ENCODE data around the gene FRY.
"Not testable (repeated sequence)": the region's sequence is repeated elsewhere in the genome, so short reads cannot be mapped to it uniquely, and the experiment has no call there.

The FRY gene

DNA sequence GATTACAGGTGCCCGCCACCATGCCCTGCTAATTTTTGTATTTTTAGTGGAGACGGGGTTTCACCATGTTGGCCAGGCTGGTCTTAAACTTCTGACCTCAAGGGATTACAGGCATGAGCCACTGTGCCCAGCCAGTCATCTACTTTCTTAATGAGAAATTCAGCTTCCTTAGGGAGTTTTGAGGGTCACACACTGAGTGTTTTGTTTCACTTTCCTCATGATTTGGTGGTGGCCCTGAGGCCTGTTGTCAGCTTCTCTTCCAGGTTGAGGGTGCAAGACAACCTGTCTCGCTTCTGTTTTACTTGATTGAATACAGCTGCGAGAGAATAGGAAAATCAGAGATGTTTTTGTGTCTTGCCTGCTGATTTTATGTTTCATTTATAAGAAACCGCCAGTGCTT is 9.9 kb downstream of the FRY start:
- DNase-seq (ENCODE audit: low read depth in 2 of 2), result no peak

DNA sequence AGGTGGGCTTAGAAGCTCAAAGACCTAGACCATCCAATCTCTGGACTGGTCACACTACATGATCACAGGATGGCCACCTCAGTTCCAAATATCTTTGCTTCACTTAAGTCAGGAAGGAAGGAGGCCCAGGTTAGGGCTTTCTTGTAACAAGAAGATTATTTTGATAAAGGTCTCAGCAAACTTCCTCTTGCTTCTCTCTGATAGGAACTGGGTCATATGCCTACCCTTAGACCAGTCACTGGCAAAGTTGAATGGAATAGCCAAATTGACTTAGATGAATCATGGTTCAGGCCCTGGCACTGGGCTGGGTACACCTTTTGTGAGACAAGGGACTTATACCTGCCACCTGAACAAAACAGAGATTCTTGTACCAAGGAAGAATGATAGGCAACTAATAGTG is 11.0 kb downstream of the FRY start:
- DNase-seq (ENCODE audit: low read depth in 2 of 2), result no peak

DNA sequence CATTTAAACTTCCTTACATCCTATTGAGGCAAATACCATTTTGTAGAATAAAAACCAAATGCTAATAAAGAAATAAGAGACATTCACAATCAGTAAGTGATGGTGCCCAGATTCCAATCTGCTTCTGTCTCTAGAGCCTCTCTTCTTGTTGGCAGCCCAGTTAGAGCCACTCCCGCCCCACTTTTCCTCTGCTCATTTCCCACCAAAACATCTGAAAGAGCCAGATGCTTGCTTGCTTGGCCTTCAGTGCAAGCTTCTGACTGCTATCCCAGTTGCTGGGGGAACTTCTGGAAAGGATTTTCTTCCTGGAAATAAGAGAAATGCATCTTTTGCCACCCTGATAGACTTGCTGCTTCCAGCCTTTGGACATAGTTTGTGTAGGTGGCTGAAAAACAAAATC is 12.9 kb downstream of the FRY start:
- DNase-seq (ENCODE audit: low read depth in 2 of 2), result no peak

DNA sequence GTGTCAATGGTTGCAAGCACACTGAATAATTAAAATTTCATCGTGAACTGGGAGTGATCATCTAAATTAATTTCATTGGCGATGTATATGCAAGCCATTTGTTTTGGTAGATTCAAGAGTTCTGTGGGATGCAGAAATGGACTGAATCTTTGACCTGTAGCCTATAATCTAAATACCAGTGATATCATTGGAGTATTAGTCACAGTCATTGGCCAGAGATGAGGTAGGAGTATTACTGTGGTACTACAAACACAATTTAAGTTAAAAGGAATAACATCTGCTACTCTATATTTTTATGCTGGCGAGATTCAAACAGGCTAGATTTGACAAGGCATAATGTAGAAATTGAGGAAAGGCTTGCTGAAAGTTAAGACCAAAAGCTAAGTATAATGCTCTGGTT is 14.0 kb downstream of the FRY start:
- DNase-seq (ENCODE audit: low read depth in 2 of 2), result no peak

DNA sequence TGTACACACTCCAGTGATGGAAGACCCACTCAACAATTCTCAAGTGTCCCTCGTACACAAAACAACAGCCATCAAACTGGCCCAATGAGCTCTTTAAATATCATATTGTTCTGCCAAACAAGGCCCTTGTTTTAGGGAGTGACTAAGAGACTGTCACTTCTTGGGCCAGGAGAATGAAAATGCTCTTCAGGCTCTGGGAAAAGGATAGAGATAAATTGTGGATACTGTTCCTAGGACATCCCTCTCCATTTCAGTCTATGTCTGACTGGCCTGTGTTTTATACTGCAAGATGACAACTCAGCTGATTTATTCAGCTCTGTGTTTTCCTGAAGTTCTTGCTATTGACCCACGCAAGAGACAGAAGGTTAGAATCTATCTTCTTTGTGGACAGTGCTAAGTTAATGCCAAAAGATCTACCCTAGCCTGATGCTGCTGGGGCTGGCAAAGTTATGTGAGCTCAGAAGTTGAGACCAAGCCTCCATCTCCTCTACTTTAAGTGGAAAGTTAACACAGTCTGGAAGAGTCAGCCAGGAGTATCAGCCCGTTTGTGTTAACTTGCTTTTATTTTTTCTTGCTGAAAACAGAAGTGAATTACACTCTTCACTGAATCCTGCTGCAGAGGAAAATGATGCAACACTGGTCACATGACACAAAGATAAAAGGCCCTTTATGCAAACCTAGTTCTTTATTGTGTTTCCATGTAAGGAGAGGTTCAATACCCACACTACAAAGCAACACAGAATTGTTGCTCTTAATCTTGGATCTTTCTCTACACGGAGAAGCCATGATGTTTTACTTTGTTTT is 14.6 kb downstream of the FRY start:
- no peak for DNase-seq (ENCODE audit: low read depth in 2 of 2)

DNA sequence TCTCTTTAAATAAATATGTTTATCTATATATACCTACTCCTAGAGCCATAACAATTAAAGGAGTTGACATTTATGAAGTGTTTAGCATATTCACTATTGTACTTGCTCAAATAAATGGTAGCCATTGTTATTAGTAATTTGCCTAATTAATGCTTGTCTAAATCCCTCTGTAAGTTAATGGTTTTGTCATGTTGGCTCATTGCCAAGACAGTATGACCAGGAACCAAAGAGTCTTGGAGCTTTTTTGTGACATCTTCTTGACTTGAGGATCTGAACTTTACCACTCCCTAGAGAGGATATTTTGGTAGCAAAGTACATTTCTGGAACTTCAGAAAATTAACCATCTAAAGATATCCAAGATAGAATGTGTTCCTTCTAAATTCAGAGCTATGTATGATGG is 15.5 kb downstream of the FRY start:
- no peak for DNase-seq (ENCODE audit: low read depth in 2 of 2)

DNA sequence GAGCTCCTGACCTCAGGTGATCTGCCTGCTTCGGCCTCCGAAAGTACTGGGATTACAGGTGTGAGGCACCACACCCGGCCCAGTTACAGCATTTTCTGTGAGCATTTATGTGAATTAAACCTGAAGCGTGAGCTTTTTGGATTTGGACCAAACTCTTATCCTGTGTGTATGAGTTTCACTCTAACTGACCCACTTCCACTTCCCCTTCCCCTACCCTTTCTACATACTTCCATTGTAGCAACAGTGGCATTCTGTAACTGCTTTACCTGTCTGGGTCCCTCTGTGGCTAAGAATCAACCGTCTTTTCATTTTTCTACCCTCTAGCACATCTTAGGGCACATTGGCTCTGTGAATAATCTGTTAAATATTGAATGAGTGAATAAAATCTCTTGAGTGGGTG is 16.2 kb downstream of the FRY start:
- no peak for DNase-seq (ENCODE audit: low read depth in 2 of 2)

DNA sequence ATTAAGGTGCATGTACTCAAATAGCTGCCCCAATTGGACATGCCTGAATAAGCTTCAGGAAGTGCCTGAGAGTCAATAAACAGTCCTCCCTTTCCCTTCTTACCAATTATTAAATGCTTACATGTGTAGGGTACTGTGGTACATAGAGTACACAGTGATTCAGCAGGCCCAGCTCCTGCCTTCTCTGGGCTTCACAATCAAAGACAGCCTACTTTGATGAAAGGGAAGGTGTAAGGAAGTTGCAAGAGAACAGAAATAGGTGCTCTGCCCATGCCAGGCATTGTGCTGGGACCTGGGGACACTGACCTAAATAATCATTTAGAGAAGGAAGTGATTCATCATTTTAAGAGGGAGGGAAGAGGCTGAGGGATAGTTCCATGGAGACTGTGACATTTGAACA is 17.2 kb downstream of the FRY start:
- DNase-seq (ENCODE audit: low read depth in 2 of 2), result no peak

DNA sequence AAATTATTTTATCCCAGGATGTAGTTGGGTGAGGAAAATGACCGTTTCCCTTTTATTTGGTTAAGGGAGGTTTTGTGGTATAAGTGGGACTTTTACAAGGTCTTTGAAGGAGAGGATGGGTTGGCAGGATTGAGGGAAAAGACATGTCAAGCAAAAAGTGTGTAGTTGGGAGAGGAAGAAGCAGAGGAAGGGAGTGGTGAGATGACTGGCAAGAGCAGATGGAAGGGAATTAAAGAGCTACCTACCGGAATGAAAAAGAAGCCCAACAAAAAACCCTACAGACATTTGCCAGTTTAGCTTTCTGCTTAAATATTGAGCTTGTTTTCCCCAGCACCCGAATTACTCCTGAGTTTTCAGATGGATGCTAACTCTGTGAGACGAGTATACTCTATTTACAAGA is 19.6 kb downstream of the FRY start:
- DNase-seq (ENCODE audit: low read depth in 2 of 2), result no peak

DNA sequence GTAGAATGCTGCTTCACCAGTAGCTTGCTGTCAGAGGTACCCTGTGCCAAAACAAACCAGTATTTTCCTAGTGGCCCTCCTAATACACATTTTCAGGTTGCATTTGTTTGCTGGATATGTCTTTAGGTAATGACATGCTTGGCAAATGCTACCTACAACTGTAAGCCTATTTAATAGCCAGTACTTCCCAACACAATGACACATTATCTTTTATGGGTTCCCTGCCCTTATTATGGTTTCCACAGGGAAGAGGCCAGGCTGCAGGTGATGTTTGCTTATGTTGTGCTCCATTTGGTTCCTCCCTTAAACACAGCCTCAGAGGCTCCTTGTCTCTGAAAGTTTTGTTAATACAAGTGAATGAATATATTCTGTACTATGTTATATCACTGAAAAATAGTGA is 24.7 kb downstream of the FRY start:
- DNase-seq (ENCODE audit: low read depth in 2 of 2), result no peak

DNA sequence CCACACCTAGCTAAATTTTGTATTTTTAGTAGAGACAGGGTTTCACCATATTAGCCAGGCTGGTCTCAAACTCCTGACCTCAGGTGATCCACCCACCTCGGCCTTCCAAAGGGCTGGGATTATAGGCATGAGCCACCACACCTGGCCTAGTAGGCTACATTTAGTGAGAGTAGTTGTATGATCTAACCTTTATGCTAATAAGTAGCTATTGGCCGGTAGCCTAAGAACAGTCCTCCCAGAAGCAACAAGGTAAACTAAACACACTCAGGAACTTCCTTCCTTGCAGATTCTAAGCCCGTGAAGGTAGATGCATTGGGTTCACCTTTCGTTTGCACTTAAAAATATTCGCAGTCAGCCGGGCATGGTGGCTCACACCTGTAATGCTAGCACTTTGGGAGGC is 25.8 kb downstream of the FRY start:
- DNase-seq (ENCODE audit: low read depth in 2 of 2), result not testable (repeated sequence)

DNA sequence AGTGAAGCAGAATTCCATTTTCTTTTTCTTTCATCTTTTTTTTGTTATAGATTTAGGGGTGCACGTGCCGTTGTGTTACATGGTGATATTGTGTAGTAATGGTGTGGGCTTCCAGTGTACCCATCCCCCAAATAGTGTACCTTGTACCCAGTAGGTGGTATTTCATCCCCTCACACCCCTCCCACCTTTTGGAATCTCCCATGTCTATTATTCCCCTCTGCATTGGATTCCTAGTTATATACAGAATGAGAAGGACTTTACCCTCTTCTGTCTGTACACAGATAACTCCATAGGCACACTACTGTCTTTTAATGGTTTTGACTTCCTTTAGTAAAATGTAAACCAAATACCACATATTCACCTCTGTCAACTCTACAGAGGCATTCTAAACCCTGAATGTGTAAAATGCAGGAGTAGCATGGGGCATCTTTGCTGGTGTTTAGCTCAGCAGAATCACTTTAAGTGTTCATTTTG is 28.0 kb downstream of the FRY start:
- no peak for DNase-seq (ENCODE audit: low read depth in 2 of 2)

DNA sequence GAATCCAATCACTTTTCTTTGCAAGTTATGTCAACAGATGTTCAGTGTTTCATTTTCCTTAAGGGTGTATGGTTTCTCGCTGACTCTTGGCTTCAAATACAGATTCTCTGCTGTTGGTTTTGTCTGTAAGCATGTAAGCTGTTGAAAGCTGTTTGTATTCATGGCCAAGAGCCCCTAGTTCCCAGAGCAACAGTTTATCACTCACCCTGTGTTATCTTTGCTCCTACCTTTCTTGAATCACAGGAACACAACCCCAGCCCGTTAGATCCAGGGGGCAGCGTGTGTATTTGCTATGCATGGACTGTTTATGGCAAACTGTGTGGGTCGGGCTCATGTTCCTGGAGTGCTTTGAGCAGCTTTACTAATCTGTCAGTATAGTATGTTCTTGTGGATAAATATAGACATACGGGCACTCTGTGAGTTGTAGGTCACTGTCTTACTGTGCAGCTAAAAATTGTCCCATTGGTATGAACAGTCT is 28.9 kb downstream of the FRY start:
- DNase-seq (ENCODE audit: low read depth in 2 of 2), result no peak

DNA sequence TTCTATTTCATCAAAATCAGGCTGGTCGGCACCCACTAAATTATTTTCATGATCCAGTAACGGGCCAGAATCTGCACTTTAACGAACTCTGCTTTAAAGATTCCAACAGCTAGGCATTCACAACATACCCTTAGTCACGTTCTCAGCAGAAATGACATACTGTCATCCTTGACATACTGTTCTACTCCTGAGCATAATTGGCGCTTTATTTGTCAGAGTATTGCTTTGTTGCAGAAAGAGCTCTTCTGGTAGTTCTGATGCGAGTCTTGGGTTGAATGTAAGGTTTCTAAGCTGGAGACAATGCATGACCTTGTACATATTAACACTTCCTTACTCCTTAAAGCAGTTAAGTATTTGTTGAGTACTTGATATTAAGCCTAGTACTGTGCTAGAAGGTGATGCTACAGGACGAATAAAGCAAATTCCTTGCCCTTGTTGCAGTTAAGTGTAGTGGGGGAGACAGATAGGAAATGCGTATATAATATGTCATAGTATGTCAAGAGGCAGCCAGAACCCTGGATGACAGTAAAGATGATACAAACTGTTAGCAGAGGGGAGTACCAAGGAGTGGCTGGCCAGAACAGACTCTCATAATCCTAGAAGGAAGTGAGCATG is 32.2 kb downstream of the FRY start:
- DNase-seq (ENCODE audit: low read depth in 2 of 2), result no peak

DNA sequence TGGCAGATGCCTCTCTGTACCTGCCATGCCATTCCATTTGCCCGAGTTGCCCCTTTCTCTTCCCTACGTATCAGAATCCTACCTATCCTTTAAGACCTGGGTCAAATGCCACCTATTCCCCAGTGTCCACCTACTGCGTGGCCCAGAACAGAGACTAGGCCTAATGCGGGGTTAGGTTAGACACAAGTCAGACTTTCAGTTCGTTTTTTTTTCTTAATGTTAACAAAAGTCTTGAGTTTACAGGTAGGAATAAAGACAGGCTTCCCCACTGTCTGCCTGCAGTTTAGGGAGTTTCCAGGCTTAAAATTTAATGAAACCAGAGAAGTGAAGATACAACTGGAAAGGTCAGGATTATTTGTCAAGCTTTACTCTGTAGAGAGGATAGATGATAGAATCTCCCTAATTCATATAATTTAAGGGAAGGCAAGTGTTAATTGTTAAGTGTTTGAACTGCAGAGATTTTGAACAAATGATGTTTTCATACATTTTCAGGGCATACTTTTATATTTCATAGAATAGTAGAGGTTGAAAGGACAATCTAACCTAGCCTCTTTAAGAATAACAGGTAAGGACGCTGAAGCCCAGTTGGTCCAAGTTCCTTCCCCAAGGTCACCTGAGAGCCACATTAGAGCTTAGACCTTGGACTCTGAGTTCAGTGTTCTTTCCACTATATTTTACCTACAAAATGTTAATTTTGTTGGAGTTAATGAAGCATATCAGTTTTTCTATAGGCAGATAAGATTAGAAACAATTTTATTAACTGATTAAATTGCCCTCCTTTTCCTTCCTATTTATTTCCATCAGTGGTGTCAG is 35.8 kb downstream of the FRY start:
- no peak for DNase-seq (ENCODE audit: low read depth in 2 of 2)

DNA sequence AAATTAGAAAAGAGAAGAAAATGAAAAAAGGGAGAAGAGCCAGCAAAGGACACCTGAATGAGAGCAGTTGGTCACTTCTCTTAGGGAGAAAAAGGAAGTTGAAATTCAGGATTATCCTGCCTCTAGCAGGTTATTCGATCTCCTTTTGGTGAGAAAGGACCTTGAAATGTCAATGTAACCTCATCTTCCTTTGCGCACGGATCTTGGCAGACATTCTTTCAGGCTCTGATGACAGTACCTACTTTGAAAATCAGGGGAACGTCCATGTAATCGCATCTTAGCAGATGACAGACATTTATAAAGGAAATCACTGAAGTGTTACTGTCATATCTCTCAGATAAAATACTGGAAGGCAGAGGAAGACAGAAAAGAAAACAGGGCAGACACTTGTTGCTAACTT is 36.7 kb downstream of the FRY start:
- no peak for DNase-seq (ENCODE audit: low read depth in 2 of 2)

DNA sequence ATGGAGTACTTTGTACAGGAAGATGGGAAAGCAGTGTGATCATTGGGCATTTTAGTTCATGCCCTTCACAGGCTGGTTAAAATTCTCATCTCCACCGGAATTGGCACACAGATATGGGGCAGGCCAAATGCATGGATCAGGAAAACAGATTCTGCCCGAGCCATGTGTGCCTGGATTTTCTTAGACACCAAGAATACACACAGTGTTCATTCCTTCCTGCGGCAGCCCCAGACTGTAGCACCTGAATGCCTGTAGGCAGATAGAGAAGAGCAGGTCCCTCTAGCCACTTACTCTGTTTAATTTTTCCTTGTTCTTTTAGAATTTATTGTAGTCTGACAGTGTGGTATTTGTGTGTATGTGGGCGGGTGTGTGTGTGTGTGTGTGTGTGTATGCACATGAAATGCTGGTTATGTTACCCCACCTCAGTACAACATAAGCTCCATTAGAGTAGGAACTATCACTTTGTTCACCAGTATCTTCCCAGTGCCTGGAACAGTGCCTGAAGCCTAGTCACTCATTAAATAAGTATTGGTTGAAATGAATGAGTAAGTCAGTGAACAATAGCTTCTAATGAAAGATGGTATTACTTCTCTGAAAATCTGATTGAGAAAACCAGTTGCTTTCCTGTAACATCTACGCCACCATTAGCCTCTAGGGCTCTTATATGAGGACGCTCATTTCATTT is 41.7 kb downstream of the FRY start:
- no peak for DNase-seq (ENCODE audit: low read depth in 2 of 2)

DNA sequence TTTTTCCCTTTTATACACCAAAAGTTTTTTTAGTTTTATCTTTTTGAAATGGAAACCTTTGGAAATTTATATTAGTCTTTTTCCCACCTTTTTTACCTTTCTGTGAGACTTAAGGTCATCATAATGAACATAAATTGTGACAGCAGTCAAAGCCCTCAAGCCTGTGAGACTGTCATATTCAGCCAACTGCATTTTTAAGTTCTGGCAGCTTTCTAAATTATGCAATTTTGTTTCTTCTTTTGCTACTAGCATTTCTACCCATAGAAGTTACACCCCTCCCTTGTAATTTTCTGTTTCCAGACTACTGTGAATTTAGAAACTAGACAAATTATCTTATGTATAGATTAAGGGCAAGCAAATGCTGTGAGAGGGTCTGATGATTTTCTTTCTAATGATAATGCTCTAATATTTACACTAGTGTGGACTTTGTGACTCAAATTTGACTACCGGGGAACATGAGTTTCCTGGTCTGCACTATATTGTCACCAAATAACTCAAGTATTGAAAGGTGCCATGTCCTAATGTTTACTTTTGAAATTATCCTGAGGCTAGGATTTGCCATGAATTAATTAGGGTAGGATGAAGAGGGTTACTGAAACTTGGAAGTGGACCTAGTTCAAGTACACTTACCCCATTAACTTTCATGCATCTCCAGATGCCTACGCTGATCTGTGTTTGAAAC is 43.7 kb downstream of the FRY start:
- DNase-seq (ENCODE audit: low read depth in 2 of 2), result no peak

DNA sequence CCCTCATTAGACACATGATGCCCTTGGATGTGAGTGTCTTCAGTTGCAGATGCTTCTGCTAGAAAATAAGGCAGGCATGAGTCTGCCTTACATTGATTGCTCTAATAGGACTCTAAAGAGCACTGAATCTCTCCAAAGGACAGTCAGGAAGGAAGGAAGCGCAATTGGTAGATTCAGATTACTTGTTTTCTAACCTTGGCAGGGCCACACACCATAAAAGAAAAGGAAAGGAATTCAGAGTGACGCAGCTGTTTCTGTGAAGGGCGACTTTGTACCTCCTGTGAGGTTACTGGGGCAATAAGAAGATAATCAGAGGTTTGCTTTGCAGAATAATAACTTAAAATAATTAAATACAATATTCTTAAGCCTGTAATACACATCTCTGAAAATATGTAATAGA is 48.0 kb downstream of the FRY start:
- DNase-seq (ENCODE audit: low read depth in 2 of 2), result no peak

DNA sequence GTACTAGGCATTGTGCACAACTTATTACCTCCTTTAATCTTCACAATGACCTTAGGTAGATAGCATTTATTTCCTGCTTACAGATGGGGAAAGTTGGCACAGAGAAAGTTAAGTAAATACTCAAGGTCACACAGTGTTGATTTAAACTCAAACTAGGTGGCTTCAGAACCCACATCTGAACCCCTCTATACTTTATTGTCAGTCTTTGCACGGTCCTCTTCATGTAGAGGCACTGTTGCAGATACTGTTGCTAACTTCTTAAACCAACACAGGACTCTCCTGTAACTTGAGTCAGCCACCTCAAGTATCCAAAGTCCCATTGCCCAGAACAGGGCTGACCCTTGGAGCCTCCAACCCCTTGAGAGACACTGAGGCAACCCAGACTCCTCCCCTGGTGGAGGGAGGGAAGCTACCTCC is 48.8 kb downstream of the FRY start:
- no peak for DNase-seq (ENCODE audit: low read depth in 2 of 2)

DNA sequence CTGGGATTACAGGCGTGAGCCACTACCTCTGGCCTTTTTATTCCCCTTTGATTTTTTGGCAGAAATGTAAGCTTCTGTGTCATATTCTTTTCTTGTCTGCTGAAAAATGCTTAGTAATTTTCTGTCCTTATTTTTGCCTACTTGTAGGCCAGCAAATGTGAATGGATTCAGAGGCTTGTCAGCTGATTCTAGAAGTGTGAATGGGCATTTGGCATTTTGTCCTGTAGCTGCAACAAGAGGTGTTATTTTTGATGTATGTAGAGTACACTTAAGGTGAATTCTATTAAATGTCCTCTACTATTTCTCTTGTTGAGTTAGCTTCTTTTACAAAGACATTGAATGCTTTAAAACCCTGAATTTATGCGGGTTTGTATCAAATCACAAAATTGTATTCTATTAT is 50.0 kb downstream of the FRY start:
- no peak for DNase-seq (ENCODE audit: low read depth in 2 of 2)
